IMR-90 (cell line): ENCODE results near the gene TSPAN16. TPM values are rescaled to one million over a fixed set of nuclear protein-coding genes. Genes with fewer than 3 reads are reported as not detected.

Source experiments
- ATAC-seq: fragments of 200-7000 bp; cut with Tn5 transposase; 2 replicates; pipeline ENCODE4 v1.9.1; 2020; ENCODE audit warnings: low read depth, mild to moderate bottlenecking, moderate library complexity
- BruUV-seq: library from RNA; stranded (reverse); fragments of 400-500 nt; replicated peaks from 2 replicates; lab custom pipeline; 2021; lab: Mats Ljungman, UMichigan
- CTCF ChIA-PET: fragments of 300-600 bp; formaldehyde crosslinking; extraction: SDS; loops from one replicate; lab custom pipeline; 2021; ENCODE audit warnings: antibody characterized with exemption; lab: Yijun Ruan, JAX
- POLR2A ChIA-PET: fragments of 300-600 bp; sonication (Branson Sonifier 250); formaldehyde crosslinking; loops from one replicate; lab custom pipeline; 2022; ENCODE audit warnings: antibody characterized with exemption; ENCODE audit not compliant: unreplicated experiment; lab: Charles Lee
- DNase-seq: peaks from one replicate; pipeline ENCODE4 v3.0.0; 2013
- H2AFZ ChIP-seq: replicated peaks from 2 replicates; pipeline ENCODE3; 2013; ENCODE audit warnings: low read length, mild to moderate bottlenecking; ENCODE audit not compliant: poor library complexity
- H2AK5ac ChIP-seq: 2 replicates; pipeline ENCODE4 v1.6.1; 2013; ENCODE audit warnings: low read depth, low read length, inconsistent platforms
- H2AK9ac ChIP-seq: replicated peaks from 2 replicates; pipeline ENCODE3; 2013; ENCODE audit warnings: mild to moderate bottlenecking, low read depth, low read length, moderate library complexity; ENCODE audit not compliant: poor library complexity
- H2BK120ac ChIP-seq: 2 replicates; pipeline ENCODE4 v1.6.1; 2013; ENCODE audit warnings: low read depth, low read length, inconsistent platforms
- H2BK15ac ChIP-seq: 3 replicates; pipeline ENCODE4 v1.6.1; 2013; ENCODE audit warnings: low read depth, low read length, inconsistent platforms
- H2BK20ac ChIP-seq: 2 replicates; pipeline ENCODE4 v1.6.1; 2013; ENCODE audit warnings: low read depth, mild to moderate bottlenecking, inconsistent platforms, low read length, moderate library complexity
- H2BK5ac ChIP-seq: 2 replicates; pipeline ENCODE4 v1.6.1; 2013; ENCODE audit warnings: mild to moderate bottlenecking, low read depth, low read length, inconsistent platforms; ENCODE audit not compliant: poor library complexity, severe bottlenecking
- H3K14ac ChIP-seq: replicated peaks from 2 replicates; pipeline ENCODE4 v1.6.1; 2013; ENCODE audit warnings: low read depth, low read length, inconsistent platforms
- H3K18ac ChIP-seq: 2 replicates; pipeline ENCODE4 v1.6.1; 2013; ENCODE audit warnings: low read depth, low read length, control low read depth
- H3K23ac ChIP-seq: 2 replicates; pipeline ENCODE4 v1.6.1; 2013; ENCODE audit warnings: low read depth, low read length, inconsistent platforms
- H3K27ac ChIP-seq: 2 replicates; pipeline ENCODE4 v1.5.1; 2013; ENCODE audit warnings: mild to moderate bottlenecking, control low read depth, low read length; ENCODE audit not compliant: insufficient read depth
- H3K27me3 ChIP-seq: 2 replicates; pipeline ENCODE4 v1.6.1; 2013; ENCODE audit warnings: low read length; ENCODE audit not compliant: control insufficient read depth, insufficient read depth
- H3K36me3 ChIP-seq: 2 replicates; pipeline ENCODE4 v1.6.1; 2013; ENCODE audit warnings: low read length, mixed read lengths; ENCODE audit not compliant: control insufficient read depth, insufficient read depth
- H3K4ac ChIP-seq: 2 replicates; pipeline ENCODE4 v1.6.1; 2013; ENCODE audit warnings: low read depth, low read length, inconsistent platforms
- H3K4me1 ChIP-seq: 2 replicates; pipeline ENCODE4 v1.6.1; 2013; ENCODE audit warnings: low read length, mixed read lengths; ENCODE audit not compliant: control insufficient read depth, insufficient read depth
- H3K4me2 ChIP-seq: 2 replicates; pipeline ENCODE4 v1.6.1; 2013; ENCODE audit warnings: low read depth, mild to moderate bottlenecking, control low read depth, low read length, moderate library complexity
- H3K4me3 ChIP-seq: 2 replicates; pipeline ENCODE4 v1.5.1; 2013; ENCODE audit warnings: low read depth, mild to moderate bottlenecking, control low read depth, low read length, moderate library complexity; ENCODE audit not compliant: insufficient read depth
- H3K56ac ChIP-seq: 2 replicates; pipeline ENCODE4 v1.6.1; 2013; ENCODE audit warnings: low read length, inconsistent platforms; ENCODE audit not compliant: insufficient read depth; ENCODE audit errors: extremely low read depth
- H3K79me1 ChIP-seq, 2 experiments: 2 replicates each; pipeline ENCODE4 v1.6.1; 2013; ENCODE audit warnings: low read length in 2 of 2, inconsistent platforms in 1 of 2, low read depth in 1 of 2
- H3K9ac ChIP-seq: 2 replicates; pipeline ENCODE4 v1.6.1; 2013; ENCODE audit warnings: low read depth, low read length, control low read depth
- H3K9me1 ChIP-seq: 2 replicates; pipeline ENCODE4 v1.6.1; 2013; ENCODE audit warnings: low read length, inconsistent platforms; ENCODE audit not compliant: insufficient read depth
- H3K9me3 ChIP-seq: 2 replicates; pipeline ENCODE4 v1.6.1; 2013; ENCODE audit warnings: low read length; ENCODE audit not compliant: control insufficient read depth, insufficient read depth
- H4K20me1 ChIP-seq: 2 replicates; pipeline ENCODE4 v1.6.1; 2013; ENCODE audit warnings: low read length, inconsistent platforms; ENCODE audit not compliant: insufficient read depth
- H4K5ac ChIP-seq: 2 replicates; pipeline ENCODE4 v1.6.1; 2013; ENCODE audit warnings: mild to moderate bottlenecking, low read depth, low read length, control low read depth
- H4K8ac ChIP-seq, 2 experiments: 2 replicates each; pipeline ENCODE4 v1.6.1; 2013; ENCODE audit warnings: low read depth in 2 of 2, low read length in 2 of 2, control low read depth in 1 of 2, inconsistent platforms in 1 of 2
- H4K91ac ChIP-seq: 2 replicates; pipeline ENCODE4 v1.6.1; 2013; ENCODE audit warnings: low read depth, low read length, inconsistent platforms; ENCODE audit not compliant: insufficient read depth
- CEBPB ChIP-seq: IDR thresholded peaks from 2 replicates; pipeline ENCODE4 v1.6.1; 2012; ENCODE audit warnings: low read depth, low read length, improper control_type of control experiment
- POLR2A ChIP-seq: IDR thresholded peaks from 2 replicates; pipeline ENCODE4 v1.6.1; 2012; ENCODE audit warnings: mild to moderate bottlenecking, low read depth, low read length
- WGBS, 2 experiments: methylation state at CpG; one replicate each; pipeline versions ENCODE4 v1.1.5 to v1.1.7; 2013; ENCODE audit warnings: missing lambda C conversion rate in 2 of 2; ENCODE audit not compliant: insufficient read length in 1 of 2; ENCODE audit errors: extremely low coverage in 2 of 2; 5-methylcytosine and 5-hydroxymethylcytosine counted together
- dilution Hi-C: fragments of 300-500 bp; cut with HindIII; formaldehyde crosslinking; loops from one replicate; pipeline ENCODE4 v1.14.3; 2018; ENCODE audit warnings: low sequenced_read_pairs; ENCODE audit not compliant: unreplicated experiment
- in situ Hi-C: fragments of 300-500 bp; cut with MboI; formaldehyde crosslinking; loops from 3 replicates; pipeline ENCODE4 v1.14.3; 2019; ENCODE audit warnings: low sequenced_read_pairs, inconsistent platforms, mixed read lengths
- intact Hi-C: fragments of 100-400 bp; cut with micrococcal nuclease; formaldehyde crosslinking; loops from 2 replicates; pipeline ENCODE4 v1.10.0; 2022
- polyA plus RNA-seq, 3 experiments: library from polyadenylated mRNA; depleted of rRNA; stranded (reverse); fragments of >200 nt; gene quantifications; 2 replicates each; pipeline ENCODE4 v1.2.3, GENCODE V29; 2012; ENCODE audit warnings: low replicate concordance in 1 of 3
- total RNA-seq: library from RNA; depleted of rRNA; stranded (reverse); fragments of >200 nt; gene quantifications from 2 replicates; pipeline ENCODE4 v1.2.3, GENCODE V29; 2012

The TSPAN16 gene
- total and polyA plus RNA-seq, 2 of the 4 experiments (the other 2 are of a cell fraction): not detected

DNA sequence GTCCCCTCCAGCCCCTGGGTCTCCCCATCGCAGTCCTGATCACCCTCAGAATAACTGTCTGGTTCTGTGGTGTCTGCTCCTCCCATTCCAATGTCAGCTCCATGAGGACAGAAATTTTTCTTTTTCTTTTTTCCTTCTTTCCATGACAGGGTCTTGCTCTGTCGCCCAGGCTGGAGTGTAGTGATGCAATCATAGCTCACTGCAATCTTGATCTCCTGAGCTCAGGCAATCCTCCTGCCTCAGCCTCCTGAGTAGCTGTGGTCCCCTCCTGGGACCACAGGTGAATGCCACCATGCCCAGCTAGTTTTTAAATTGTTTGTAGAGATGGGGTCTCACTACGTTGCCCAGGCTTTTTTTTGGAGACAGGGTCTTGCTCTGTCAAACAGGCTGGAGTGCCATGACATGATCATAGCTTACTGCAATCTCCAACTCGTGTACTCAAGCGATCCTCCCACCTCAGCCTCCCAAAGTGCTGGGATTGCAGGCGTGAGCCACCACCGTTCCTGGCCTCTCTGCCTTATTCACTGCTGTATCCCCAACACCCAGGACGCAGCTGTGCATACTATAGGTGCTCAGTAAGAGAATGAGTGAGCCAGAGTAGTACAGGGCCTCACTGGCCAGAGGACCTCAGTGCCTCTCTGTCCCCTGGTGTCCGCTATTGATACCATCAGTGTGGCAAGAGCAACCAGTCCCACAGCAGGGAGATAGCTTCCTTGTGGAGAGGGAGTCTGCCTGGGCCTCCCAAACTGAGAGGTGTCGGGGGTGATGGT is 28.5 kb upstream of the TSPAN16 start:
- no peak overlapping the region for H2BK120ac ChIP-seq
- no peak overlapping the region for H3K9ac ChIP-seq
- H4K20me1 ChIP-seq: no peaks in the 10 kb centered on the region
- no peak overlapping the region for H3K4me3 ChIP-seq
- H3K14ac ChIP-seq: no peak overlapping the region
- no peak overlapping the region for H3K27ac ChIP-seq
- POLR2A ChIA-PET: no interaction called here
- ATAC-seq: no peak
- WGBS, 2 experiments: 86% methylated on average over 4 of the region's 10 CpGs; no CpG with 5 or more reads in 1 of the 2 experiments
- no peak overlapping the region for H2BK15ac ChIP-seq
- H3K4me2 ChIP-seq: no peak overlapping the region
- no peak overlapping the region for H2BK5ac ChIP-seq
- no peak overlapping the region for H3K18ac ChIP-seq
- no peak for DNase-seq
- no peak overlapping the region for H2AFZ ChIP-seq
- dilution Hi-C loops: no loop called here
- H3K79me1 ChIP-seq: no peaks in the 10 kb centered on the region
- no peaks in the 10 kb centered on the region; the same call in 1 of the 2 replicates for H3K27me3 ChIP-seq
- H4K8ac ChIP-seq: peak overlapping the region in 1 of 2 experiments; percentile 9; a peak in 1 of 4 replicates
- no TSS peak for BruUV-seq
- no peaks in the 10 kb centered on the region for H3K36me3 ChIP-seq
- CTCF ChIA-PET: no interaction called here
- peaks cover 14% of the 10 kb centered on the region for H3K4me1 ChIP-seq
- 0 out of 2 replicates have a peak overlapping the region, but pooled peaks have one; percentile 9 for H4K91ac ChIP-seq
- no peak overlapping the region for H2AK9ac ChIP-seq
- TF ChIP-seq CEBPB (peak; percentile 45; the same call in 1 of the 2 replicates), POLR2A (no peak)
- intact Hi-C loops: no loop called here
- H3K9me3 ChIP-seq: no peaks in the 10 kb centered on the region
- H4K5ac ChIP-seq: no peak overlapping the region
- no peak overlapping the region for H2BK20ac ChIP-seq
- in situ Hi-C loops: no loop called here
- H3K4ac ChIP-seq: peak overlapping the region; percentile 47
- peak overlapping the region; percentile 35; the same call in 1 of the 2 replicates for H2AK5ac ChIP-seq
- H3K56ac ChIP-seq: no peak overlapping the region
- H3K23ac ChIP-seq: peak overlapping the region; percentile 33; the same call in 1 of the 2 replicates
- peaks cover 8% of the 10 kb centered on the region for H3K9me1 ChIP-seq
